NCI-H82 treated with DMSO at 0.1 percent for 48 hours (cell line): ENCODE data around the gene ARHGEF39.

Experiments used
- DNase-seq: peaks from one replicate; lab custom pipeline; 2025; ENCODE audit not compliant: unreplicated experiment; lab: John Stamatoyannopoulos, UW

The ARHGEF39 gene

GRCh38 chr9:35691757-35692301 is 26.8 kb upstream of the ARHGEF39 start:
- DNase-seq = no peak

- DNase-seq = no peak
Measured at GRCh38 chr9:35691334-35691650, 26.3 kb upstream of the ARHGEF39 start.

- no peak for DNase-seq
Measured at GRCh38 chr9:35690614-35691333, 25.8 kb upstream of the ARHGEF39 start.

- DNase-seq = no peak
Measured at GRCh38 chr9:35690294-35690613, 25.3 kb upstream of the ARHGEF39 start.

- DNase-seq = no peak
Measured at GRCh38 chr9:35689542-35690293, 24.7 kb upstream of the ARHGEF39 start, which contains the start of gene TPM2. Gene TPM2, minus strand, starts transcription at chr9:35689925. Its CDS starts 108 bp downstream, at chr9:35689817.

GRCh38 chr9:35688558-35689541 is 23.9 kb upstream of the ARHGEF39 start:
- DNase-seq = no peak

- DNase-seq = no peak
Measured at GRCh38 chr9:35687972-35688557, 23.1 kb upstream of the ARHGEF39 start.

- DNase-seq = no peak
Measured at GRCh38 chr9:35687306-35687705, 22.3 kb upstream of the ARHGEF39 start.

- DNase-seq = no peak
Measured at GRCh38 chr9:35686222-35687203, 21.5 kb upstream of the ARHGEF39 start.

- no peak for DNase-seq
Measured at GRCh38 chr9:35685506-35685905, 20.5 kb upstream of the ARHGEF39 start.

GRCh38 chr9:35684921-35685320 is 19.9 kb upstream of the ARHGEF39 start:
- DNase-seq = no peak

GRCh38 chr9:35683323-35683722 is 18.3 kb upstream of the ARHGEF39 start:
- DNase-seq = no peak

GRCh38 chr9:35682520-35683315 is 17.7 kb upstream of the ARHGEF39 start:
- no peak for DNase-seq

GRCh38 chr9:35682051-35682450 is 17.1 kb upstream of the ARHGEF39 start:
- DNase-seq = no peak

GRCh38 chr9:35681341-35682002 is 16.5 kb upstream of the ARHGEF39 start:
- DNase-seq = no peak

- no peak for DNase-seq
Measured at GRCh38 chr9:35680331-35681105, 15.5 kb upstream of the ARHGEF39 start.

GRCh38 chr9:35679766-35680330 is 14.9 kb upstream of the ARHGEF39 start:
- no peak for DNase-seq
